Panc1 (cell line): ENCODE results near the gene DOCK3. TPM values are rescaled to one million over a fixed set of nuclear protein-coding genes. Genes with fewer than 3 reads are reported as not detected.

Source experiments
- ATAC-seq: fragments of 200-7000 bp; cut with Tn5 transposase; 2 replicates; pipeline ENCODE4 v1.9.1; 2020; ENCODE audit warnings: mild to moderate bottlenecking, moderate library complexity
- BruUV-seq: library from RNA; stranded (reverse); fragments of 400-500 nt; replicated peaks from 2 replicates; lab custom pipeline; 2021; lab: Mats Ljungman, UMichigan
- CTCF ChIA-PET: fragments of 300-600 bp; sonication (Branson Sonifier 250); formaldehyde crosslinking; loops from one replicate; lab custom pipeline; 2022; ENCODE audit warnings: antibody characterized with exemption; lab: Charles Lee
- POLR2A ChIA-PET: fragments of 300-600 bp; sonication (Branson Sonifier 250); formaldehyde crosslinking; loops from one replicate; lab custom pipeline; 2022; ENCODE audit warnings: antibody characterized with exemption; lab: Charles Lee
- DNase-seq: peaks from one replicate; pipeline ENCODE4 v3.0.0-alpha.2; 2010; ENCODE audit warnings: low read depth, low spot score
- H3K27ac ChIP-seq: 2 replicates; pipeline ENCODE4 v1.5.1; 2011; ENCODE audit warnings: mild to moderate bottlenecking, low read length, inconsistent platforms
- H3K27me3 ChIP-seq: fragments of 200-500 bp; sonication (Bioruptor generic); 2 replicates; pipeline ENCODE4 v1.6.0; 2014; ENCODE audit warnings: low read length, inconsistent platforms; ENCODE audit not compliant: control insufficient read depth, insufficient read depth
- H3K36me3 ChIP-seq: fragments of 200-500 bp; sonication (Bioruptor generic); 2 replicates; pipeline ENCODE4 v1.5.1; 2014; ENCODE audit warnings: inconsistent platforms, mild to moderate bottlenecking, low read length, moderate library complexity; ENCODE audit not compliant: control insufficient read depth, insufficient read depth
- H3K4me1 ChIP-seq: 2 replicates; pipeline ENCODE4 v1.5.1; 2011; ENCODE audit warnings: inconsistent platforms, mild to moderate bottlenecking, low read length, moderate library complexity; ENCODE audit not compliant: control insufficient read depth, insufficient read depth
- H3K4me3 ChIP-seq, 2 experiments: 2 replicates each; pipeline ENCODE4 v1.5.1; 2011 to 2012; ENCODE audit warnings: low read depth in 2 of 2, low read length in 2 of 2, mild to moderate bottlenecking in 2 of 2, inconsistent platforms in 1 of 2, moderate library complexity in 1 of 2
- H3K9me3 ChIP-seq: fragments of 200-500 bp; sonication (Bioruptor generic); 2 replicates; pipeline ENCODE4 v1.5.1; 2014; ENCODE audit warnings: low read depth, mild to moderate bottlenecking, inconsistent platforms, low read length, moderate library complexity; ENCODE audit not compliant: control insufficient read depth, insufficient read depth
- POLR2AphosphoS5 ChIP-seq: IDR thresholded peaks from 2 replicates; pipeline ENCODE4 v1.6.1; 2012; ENCODE audit warnings: mild to moderate bottlenecking, low read depth, low read length, moderate library complexity
- SIN3A ChIP-seq: IDR thresholded peaks from 2 replicates; pipeline ENCODE4 v1.6.1; 2012; ENCODE audit warnings: low read depth, mild to moderate bottlenecking, low read length, moderate library complexity, borderline replicate concordance; ENCODE audit not compliant: insufficient read depth
- TCF7L2 ChIP-seq: IDR thresholded peaks from 2 replicates; pipeline ENCODE4 v1.6.1; 2011; ENCODE audit warnings: mild to moderate bottlenecking, low read depth, low read length, inconsistent platforms
- in situ Hi-C: cut with HindIII; loops from 2 replicates; pipeline ENCODE4 v1.10.0; 2016; ENCODE audit warnings: low sequenced_read_pairs, low pct_unique_long_range_greater_than_20kb
- intact Hi-C: fragments of 100-400 bp; cut with micrococcal nuclease; formaldehyde crosslinking; loops from one replicate; pipeline ENCODE4 v1.10.0; 2022; ENCODE audit not compliant: unreplicated experiment
- total RNA-seq: library from RNA; stranded (reverse); gene quantifications from one replicate; pipeline ENCODE4 v1.2.1, GENCODE V29; 2021; ENCODE audit not compliant: unreplicated experiment
- TF ChIP-seq, protein P1 (sequence below): fragments of 450-650 bp; IDR thresholded peaks from 2 replicates; pipeline ENCODE4 v1.5.1; 2017; ENCODE audit warnings: mild to moderate bottlenecking
- TF ChIP-seq, protein P2 (sequence below), 2 experiments: IDR thresholded peaks; 2 replicates each; pipeline ENCODE4 v1.6.1; 2011 to 2012; ENCODE audit warnings: low read depth in 2 of 2, control low read depth in 1 of 2, low read length in 1 of 2, mild to moderate bottlenecking in 1 of 2, moderate library complexity in 1 of 2; ENCODE audit not compliant: insufficient read depth in 1 of 2

DOCK3 gene
- total RNA-seq, 1 experiment from 2014 or later, result 0.21 TPM

DNA sequence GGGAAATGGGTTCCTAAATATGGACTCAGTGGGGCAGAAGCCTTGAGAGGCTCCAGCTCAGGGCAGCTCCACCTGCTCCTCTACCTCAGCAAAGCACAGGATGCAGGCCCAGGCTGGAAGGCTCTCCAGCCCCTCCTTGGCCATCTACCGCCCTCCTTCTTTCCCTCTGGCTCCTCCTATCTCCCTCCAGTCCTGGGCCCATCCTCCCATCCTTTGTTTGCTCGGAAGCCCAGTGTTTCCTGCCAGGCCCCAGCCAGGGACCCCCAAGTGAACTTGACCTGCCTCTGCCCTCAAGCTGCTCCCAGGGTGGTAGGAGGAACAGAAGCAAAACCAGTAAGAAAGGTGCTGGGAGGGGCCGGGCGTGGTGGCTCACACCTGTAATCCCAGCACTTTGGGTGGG, 37.7 kb upstream of the DOCK3 start:
- in situ Hi-C loops (no loop called here), intact Hi-C loops (no loop called here)
- Histone ChIP-seq H3K4me1 (no peaks in the 10 kb centered on the region), H3K4me3 (no peak overlapping the region), H3K9me3 (no peaks in the 10 kb centered on the region), H3K27ac (no peak overlapping the region), H3K27me3 (no peaks in the 10 kb centered on the region), H3K36me3 (no peaks in the 10 kb centered on the region)
- POLR2A ChIA-PET, result no interaction called here
- CTCF ChIA-PET, result no interaction called here
- no TSS peak for BruUV-seq
- DNase-seq (no peak), ATAC-seq (no peak)
- TF ChIP-seq POLR2AphosphoS5 (no peak), TCF7L2 (no peak)
- TF ChIP-seq, protein P1, sequence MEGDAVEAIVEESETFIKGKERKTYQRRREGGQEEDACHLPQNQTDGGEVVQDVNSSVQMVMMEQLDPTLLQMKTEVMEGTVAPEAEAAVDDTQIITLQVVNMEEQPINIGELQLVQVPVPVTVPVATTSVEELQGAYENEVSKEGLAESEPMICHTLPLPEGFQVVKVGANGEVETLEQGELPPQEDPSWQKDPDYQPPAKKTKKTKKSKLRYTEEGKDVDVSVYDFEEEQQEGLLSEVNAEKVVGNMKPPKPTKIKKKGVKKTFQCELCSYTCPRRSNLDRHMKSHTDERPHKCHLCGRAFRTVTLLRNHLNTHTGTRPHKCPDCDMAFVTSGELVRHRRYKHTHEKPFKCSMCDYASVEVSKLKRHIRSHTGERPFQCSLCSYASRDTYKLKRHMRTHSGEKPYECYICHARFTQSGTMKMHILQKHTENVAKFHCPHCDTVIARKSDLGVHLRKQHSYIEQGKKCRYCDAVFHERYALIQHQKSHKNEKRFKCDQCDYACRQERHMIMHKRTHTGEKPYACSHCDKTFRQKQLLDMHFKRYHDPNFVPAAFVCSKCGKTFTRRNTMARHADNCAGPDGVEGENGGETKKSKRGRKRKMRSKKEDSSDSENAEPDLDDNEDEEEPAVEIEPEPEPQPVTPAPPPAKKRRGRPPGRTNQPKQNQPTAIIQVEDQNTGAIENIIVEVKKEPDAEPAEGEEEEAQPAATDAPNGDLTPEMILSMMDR, result no peak

DNA sequence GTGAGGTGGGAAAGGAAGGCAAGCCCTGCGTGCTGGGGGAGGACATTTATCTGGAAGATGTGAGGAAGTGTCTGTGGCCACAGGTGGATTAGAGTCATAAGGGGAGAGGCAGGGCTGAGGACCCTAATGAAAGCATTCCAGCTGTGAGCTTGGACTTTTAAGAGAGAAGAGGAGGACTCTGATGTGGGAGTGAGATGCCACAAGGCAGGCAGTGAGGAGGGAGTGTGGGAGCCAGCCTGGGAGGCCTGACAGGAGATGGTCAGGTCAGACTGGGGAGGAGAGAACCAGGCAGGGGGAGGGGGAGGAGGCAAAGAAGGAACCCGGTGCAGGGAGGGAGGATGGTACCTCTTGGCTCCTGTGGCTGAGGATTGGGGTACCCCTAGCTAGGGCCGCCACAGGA, 36.8 kb upstream of the DOCK3 start:
- DNase-seq, result no peak
- H3K36me3 ChIP-seq, result no peaks in the 10 kb centered on the region
- ChIA-PET CTCF (no interaction called here), POLR2A (no interaction called here)
- no peak overlapping the region for H3K27ac ChIP-seq
- intact Hi-C loops (no loop called here), in situ Hi-C loops (no loop called here)
- H3K4me3 ChIP-seq, result no peak overlapping the region
- H3K4me1 ChIP-seq, result no peaks in the 10 kb centered on the region
- H3K9me3 ChIP-seq, result no peaks in the 10 kb centered on the region
- no peaks in the 10 kb centered on the region for H3K27me3 ChIP-seq
- TF ChIP-seq, protein P1, result no peak
- TF ChIP-seq, protein P2, sequence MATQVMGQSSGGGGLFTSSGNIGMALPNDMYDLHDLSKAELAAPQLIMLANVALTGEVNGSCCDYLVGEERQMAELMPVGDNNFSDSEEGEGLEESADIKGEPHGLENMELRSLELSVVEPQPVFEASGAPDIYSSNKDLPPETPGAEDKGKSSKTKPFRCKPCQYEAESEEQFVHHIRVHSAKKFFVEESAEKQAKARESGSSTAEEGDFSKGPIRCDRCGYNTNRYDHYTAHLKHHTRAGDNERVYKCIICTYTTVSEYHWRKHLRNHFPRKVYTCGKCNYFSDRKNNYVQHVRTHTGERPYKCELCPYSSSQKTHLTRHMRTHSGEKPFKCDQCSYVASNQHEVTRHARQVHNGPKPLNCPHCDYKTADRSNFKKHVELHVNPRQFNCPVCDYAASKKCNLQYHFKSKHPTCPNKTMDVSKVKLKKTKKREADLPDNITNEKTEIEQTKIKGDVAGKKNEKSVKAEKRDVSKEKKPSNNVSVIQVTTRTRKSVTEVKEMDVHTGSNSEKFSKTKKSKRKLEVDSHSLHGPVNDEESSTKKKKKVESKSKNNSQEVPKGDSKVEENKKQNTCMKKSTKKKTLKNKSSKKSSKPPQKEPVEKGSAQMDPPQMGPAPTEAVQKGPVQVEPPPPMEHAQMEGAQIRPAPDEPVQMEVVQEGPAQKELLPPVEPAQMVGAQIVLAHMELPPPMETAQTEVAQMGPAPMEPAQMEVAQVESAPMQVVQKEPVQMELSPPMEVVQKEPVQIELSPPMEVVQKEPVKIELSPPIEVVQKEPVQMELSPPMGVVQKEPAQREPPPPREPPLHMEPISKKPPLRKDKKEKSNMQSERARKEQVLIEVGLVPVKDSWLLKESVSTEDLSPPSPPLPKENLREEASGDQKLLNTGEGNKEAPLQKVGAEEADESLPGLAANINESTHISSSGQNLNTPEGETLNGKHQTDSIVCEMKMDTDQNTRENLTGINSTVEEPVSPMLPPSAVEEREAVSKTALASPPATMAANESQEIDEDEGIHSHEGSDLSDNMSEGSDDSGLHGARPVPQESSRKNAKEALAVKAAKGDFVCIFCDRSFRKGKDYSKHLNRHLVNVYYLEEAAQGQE (IDR thresholded peaks at IDR 0.05; ENCODE audit: insufficient read depth in 1 of 2, low read depth in 2 of 2, low read length in 1 of 2), result no peak
- no peak for TF ChIP-seq POLR2AphosphoS5
- TF ChIP-seq TCF7L2, result no peak
- no peak for TF ChIP-seq SIN3A
- no peak for ATAC-seq
- no TSS peak for BruUV-seq
